A673 (cell line): Measurements from ENCODE around the gene DIS3L2.

Experiments used
- EZH2 ChIP-seq: fragments of 200-600 bp; sonication (generic); IDR thresholded peaks from 2 replicates; pipeline ENCODE4 v1.6.1; 2017; ENCODE audit warnings: borderline replicate concordance, low read depth, mild to moderate bottlenecking, mixed read lengths, antibody characterized with exemption, low read length; ENCODE audit not compliant: poor library complexity, severe bottlenecking
- TF ChIP-seq, protein P1 (sequence below): fragments of 300-800, 200-600 bp; sonication (generic); conservative IDR thresholded peaks from 2 replicates; pipeline ENCODE4 v1.5.1; 2017; ENCODE audit warnings: low read depth, mild to moderate bottlenecking, antibody characterized with exemption, low read length, moderate library complexity, mixed read lengths

DNA sequence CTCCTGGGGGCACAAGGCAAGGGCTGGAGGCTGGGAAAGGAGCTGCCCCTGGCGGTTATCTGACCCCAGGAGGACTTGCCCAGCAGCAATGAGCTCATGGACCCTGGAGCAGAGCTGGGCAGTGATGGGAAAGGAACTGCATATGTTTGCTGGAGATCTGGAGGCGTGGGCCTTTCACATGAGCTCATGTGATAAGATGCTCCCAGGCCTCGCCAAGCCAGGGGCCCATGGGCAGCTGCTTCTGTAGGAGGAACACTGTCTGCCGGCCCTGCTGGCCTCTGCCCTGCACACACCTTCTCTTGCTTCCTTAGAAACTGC is 26.3 kb upstream of the DIS3L2 start:
- TF ChIP-seq, protein P1, sequence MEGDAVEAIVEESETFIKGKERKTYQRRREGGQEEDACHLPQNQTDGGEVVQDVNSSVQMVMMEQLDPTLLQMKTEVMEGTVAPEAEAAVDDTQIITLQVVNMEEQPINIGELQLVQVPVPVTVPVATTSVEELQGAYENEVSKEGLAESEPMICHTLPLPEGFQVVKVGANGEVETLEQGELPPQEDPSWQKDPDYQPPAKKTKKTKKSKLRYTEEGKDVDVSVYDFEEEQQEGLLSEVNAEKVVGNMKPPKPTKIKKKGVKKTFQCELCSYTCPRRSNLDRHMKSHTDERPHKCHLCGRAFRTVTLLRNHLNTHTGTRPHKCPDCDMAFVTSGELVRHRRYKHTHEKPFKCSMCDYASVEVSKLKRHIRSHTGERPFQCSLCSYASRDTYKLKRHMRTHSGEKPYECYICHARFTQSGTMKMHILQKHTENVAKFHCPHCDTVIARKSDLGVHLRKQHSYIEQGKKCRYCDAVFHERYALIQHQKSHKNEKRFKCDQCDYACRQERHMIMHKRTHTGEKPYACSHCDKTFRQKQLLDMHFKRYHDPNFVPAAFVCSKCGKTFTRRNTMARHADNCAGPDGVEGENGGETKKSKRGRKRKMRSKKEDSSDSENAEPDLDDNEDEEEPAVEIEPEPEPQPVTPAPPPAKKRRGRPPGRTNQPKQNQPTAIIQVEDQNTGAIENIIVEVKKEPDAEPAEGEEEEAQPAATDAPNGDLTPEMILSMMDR: no peak
- no peak for TF ChIP-seq EZH2
